ENCODE results near the gene NOD1. TPM values are rescaled to one million over a fixed set of nuclear protein-coding genes. Genes with fewer than 3 reads are reported as not detected.
A peak's percentile ranks its signal among the peaks of the same experiment; 100 is the strongest.

Gene NOD1
- total RNA-seq, 1 experiment from 2014 or later: 17.5 TPM

GRCh38 chr7:30450240-30450982, 28.2 kb downstream of the NOD1 start:
- DNase-seq (ENCODE audit: low read depth): no peak

GRCh38 chr7:30448461-30449189, 30.0 kb downstream of the NOD1 start:
- DNase-seq (ENCODE audit: low read depth): no peak

- DNase-seq (ENCODE audit: low read depth): no peak
These were observed 31.1 kb downstream of the NOD1 start for GRCh38 chr7:30447466-30447865.

DNA sequence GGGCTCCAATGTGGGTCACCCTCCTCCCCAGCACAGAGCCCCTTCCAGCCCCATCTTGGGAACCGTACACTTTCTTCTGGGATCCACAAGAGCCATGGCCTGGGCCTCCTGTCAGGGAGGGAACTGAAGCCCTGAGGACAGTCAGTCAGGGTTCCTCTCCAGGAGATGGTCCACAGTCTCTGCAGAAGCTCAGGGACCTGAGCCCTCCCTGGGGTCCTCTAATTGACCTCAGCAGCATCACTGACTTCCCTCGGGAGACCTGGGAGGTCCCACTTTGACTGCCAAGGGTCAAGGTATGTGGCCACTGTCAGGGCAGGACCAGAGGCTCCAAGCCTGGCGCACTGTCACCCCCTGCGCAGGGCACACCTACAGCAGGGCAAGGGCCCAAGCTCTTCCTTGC, 32.3 kb downstream of the NOD1 start:
- no peak for DNase-seq (ENCODE audit: low read depth)

DNA sequence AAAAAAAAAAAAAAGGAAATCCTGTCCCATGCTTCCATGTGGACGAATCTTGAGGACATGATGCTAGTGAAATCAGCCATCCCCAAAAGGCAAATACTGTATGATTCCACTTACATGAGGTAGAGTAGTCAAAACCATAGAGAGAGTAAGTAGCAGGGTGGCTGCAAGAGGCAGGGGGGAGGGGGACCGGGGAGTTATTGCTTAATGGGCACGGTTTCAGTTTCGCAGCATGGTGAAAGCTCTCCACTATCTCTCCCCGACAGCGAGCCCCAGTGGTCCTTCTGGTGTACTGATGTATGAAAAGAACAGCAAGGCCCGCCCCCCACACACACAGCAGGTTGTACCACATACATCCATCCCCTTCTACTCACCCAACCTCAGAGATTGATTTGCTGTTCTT, 32.8 kb downstream of the NOD1 start:
- DNase-seq (ENCODE audit: low read depth): no peak

- no peak for DNase-seq (ENCODE audit: low read depth)
These were observed 40.6 kb downstream of the NOD1 start for GRCh38 chr7:30437823-30438574.

DNA sequence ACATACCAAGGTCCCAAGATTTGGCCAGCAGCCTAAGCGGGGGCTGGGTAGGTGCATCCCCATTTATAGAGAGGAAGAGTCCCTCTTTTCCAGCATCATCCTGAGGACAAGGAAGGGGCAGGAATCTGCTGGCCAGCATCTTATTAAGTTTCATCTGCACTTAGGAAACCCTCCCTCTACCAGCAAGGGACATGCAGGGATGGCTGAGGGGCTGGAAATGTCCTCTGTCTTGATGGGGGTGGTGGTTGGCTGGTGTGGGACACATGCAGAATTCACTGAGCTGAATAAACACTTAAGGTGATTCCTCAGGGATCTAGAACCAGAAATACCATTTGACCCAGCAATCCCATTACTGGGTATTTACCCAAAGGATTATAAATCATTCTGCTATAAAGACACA, 42.1 kb downstream of the NOD1 start:
- no peak for DNase-seq (ENCODE audit: low read depth)

DNA sequence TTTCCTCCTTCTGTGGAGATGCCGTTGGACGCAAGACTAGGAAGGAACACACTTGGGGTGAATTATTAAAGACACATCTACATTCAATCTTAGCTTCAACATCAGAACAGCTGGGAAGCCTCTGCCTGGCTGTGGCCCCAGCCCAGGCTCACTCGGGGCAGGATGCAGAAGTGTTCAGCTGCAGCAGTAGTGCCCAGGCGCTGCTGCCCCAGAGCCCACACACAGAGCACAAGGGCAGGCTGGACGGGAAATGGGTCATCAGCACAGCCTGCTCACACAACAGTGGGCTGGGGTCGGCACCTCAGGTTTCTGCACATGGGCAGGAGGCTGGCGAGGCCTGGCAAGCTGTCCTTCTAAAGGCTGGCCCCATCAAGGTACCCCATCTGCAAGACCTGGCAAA, 42.5 kb downstream of the NOD1 start:
- no peak for DNase-seq (ENCODE audit: low read depth)

- no peak for DNase-seq (ENCODE audit: low read depth)
These were observed 44.3 kb downstream of the NOD1 start for GRCh38 chr7:30434140-30434799.

DNA sequence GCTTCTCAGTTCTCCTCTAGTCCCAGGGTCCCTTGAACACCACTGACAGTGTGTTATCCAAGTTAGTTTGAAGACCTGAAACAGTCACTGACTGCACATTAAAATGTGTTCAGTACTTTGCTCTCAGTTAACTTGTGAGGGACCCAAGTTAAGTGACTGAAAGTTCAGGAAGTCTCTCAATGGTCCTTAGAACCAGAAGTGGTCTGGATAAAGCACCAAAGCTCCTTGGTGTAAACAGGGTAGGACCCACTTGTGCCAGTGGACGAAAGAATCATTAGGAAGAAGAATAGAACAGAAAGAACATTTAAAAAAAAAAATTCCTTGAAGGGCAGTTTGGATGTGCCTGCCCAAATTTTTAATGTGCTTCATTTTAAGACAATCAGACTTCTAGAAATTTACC, 45.1 kb downstream of the NOD1 start:
- DNase-seq (ENCODE audit: low read depth): no peak

DNA sequence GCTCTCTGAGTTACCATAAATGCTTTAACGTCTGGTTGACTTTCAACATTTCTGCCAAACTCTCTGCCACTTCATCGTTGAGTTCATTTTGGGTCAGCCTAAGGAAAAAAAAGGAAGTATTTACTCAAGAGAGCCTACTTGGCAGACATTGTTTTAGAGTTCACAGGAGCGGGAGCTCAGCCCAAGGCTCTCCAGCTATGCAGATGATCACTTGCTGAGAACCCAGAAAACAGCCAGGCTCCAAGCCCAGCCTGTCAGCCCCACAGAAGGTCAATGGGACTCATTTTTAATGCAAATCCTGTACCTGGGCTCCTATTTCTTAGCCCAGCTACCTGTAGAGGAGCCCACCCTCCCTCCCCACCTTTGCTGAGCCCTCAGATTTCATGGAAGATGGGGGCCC, 45.5 kb downstream of the NOD1 start:
- no peak for DNase-seq (ENCODE audit: low read depth)

GRCh38 chr7:30430777-30431176, 47.8 kb downstream of the NOD1 start:
- DNase-seq (ENCODE audit: low read depth): no peak

GRCh38 chr7:30430276-30430675, 48.3 kb downstream of the NOD1 start:
- no peak for DNase-seq (ENCODE audit: low read depth)

DNA sequence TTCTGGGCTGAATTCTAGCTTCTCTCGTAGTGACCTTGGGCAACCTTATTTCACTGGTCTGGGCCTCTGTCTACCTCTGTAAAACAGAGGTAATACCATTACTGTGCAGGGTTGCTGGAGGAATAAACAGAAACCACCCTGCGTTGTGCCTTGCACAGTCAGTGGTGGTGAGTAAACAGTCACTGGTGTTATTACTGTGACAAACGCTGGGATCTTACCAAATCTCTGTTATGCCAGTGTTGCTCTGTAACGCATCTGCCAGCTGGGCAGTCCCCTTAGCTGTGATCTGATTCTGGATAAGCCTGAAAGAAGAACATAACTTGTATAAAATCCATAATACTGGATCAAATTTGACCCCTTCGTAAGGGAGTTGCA, 49.4 kb downstream of the NOD1 start:
- no peak for DNase-seq (ENCODE audit: low read depth)

- DNase-seq (ENCODE audit: low read depth): no peak
These were observed 50.1 kb downstream of the NOD1 start for GRCh38 chr7:30428246-30429155.

DNA sequence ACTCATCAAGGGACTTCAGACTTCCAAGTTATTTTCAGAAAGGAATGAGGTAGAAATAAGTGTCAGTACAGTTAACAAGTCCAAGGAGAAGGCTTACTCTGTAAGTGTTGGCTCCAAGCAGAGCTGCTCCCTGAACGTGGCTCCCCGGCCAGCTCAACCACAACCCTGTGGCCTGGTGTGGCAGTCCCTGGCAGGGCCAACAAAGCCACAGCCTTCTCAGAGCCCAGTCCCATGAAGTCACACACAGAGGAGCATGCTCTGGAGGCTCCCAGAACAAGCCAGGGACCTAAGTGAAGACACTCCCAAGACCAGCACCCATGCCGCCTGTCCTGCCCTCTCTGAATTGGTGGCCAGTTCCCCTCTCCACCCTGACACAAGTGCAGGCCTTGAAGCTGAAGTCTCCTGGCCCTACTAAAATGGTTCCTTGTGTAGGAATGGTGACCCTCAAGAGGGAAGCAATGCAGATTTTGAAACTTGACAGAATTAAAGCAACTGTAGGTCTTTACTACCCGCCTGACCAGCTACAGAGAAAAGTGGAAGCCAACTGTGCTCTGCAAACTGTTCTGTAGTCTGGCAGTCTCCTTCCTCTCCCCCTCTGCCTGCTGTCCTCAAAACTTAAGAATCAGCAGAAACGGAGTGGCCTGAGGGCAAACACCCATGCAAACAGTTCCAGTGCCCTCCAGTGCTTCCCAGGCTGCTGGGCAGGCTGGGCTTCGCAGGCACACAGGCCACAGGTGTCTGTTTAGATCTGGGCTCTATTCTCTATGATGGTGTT, 51.1 kb downstream of the NOD1 start:
- no peak for DNase-seq (ENCODE audit: low read depth)

DNA sequence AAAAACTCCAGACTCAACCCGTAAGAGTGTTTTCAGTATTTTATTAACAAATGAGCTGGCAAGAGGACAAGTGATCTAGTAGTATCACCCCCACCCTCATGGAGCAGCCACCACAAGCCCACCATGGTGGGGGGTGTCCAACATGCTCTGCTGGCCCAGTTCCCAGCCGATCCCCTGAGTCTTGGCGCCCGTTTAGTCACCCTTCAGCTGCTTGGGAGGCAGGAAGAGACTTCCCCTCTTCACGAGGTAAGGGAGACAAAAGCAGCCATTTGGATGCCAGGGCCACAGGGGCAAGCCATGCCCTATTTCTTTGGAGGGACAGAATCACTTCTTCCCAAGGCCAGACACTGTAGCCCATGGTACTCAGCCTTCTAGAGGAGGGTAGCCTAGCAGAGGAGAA, 54.1 kb downstream of the NOD1 start:
- DNase-seq (ENCODE audit: low read depth): no peak

GRCh38 chr7:30423788-30424505, 54.6 kb downstream of the NOD1 start:
- no peak for DNase-seq (ENCODE audit: low read depth)

- DNase-seq (ENCODE audit: low read depth): peak; percentile 17
These were observed 55.7 kb downstream of the NOD1 start for GRCh38 chr7:30422922-30423321.
